ENCODE results near the gene SLC25A1.
A peak's percentile ranks its signal among the peaks of the same experiment; 100 is the strongest.
"Not testable (repeated sequence)": the region's sequence is repeated elsewhere in the genome, so short reads cannot be mapped to it uniquely, and the experiment has no call there.

The SLC25A1 gene

DNA sequence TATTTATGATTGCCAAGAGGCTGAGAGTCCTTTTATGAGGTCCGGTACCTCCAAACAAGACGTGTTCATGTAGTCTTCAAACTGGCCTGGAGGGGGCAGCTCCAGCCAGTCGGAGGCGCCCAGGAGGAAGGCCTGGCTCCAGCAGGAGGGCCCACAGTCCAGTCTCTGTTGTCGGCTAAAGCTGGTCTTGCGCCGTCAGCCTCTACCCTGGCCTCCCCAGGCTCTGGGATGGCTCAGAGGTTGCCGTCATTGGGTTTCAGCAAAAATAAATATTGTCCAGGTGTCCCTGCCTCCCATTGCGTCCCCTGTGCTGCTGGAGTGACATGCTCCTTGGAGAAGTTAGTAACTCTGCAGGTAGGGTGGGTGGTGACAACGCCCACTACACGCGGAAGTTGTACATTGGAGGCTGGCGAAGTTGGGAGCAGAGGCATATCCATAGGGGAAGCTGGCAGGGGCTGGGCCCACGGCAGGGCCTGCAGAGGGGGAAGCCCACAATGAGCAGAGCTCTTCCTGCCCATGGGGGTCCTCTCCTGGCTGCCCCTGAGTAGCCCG lies 1.0 kb upstream of the SLC25A1 start:
- DNase-seq, result peak; percentile 33 to 71

- peak; percentile 15 to 18 for DNase-seq
Observed at GRCh38 chr22:19178065-19178656, 375 bp downstream of the SLC25A1 start.

DNA sequence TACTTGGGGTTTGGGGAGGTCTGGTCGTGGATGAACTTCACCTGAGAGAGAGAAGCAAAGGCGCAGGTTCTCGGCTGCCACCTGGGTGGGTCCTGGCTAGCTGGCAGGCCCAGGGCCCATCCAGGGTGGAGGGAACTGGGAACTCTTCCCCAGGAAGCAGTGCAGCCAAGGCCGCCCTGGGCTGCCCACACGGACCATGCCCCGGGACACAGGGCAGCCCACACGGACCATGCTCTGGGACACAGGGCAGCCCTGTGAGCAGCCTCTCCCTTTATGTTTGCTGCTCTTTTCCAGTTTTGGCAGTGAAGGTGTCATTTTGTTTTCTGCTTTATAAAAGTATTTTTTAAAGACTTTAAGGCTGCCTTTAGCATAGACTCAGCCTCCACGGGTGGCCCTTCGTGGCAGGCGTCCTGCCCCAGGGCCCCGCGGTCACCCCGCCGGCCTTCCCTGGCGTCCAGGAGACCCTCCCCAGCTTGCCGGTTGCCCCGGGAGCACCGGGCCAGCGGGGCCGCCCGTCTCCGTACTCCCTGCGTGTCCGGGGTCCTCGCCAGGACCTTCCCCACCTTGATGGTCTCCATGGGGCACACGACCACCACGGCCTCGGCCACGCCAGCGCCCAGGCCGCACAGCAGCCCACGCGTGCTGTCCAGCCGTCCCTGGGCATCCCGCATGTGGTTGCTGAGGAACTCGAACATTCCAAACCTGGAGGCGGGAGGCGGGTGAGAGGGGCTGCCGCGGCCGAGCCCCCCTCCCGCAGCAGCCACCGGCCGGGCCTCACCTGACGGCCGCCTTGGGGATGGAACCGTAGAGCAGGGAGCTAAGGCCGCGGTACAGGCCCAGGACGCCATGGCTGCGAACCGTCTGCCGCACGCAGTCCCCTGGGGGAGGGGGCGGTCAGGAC lies 1.1 kb downstream of the SLC25A1 start:
- DNase-seq, result no peak

DNA sequence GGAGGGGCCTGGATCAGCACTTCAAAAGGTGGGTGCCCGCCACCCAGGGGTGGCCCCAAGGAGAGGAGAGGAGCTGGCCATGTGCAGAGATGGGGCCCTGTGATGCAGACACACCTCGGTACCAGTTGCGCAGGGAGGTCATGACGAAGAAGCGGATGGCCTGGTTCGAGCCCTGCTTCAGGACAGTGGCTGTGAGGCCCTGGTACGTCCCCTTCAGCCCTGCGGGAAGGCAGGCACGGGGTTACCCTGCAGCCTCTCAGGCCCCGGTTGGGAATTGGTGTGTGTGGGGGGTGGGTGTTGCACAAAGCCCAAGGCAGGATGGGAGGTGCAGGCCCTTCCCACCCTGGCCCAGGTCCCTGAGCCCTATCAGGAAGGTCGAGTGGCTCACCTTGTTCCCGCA lies 1.8 kb downstream of the SLC25A1 start:
- DNase-seq, result no peak

DNA sequence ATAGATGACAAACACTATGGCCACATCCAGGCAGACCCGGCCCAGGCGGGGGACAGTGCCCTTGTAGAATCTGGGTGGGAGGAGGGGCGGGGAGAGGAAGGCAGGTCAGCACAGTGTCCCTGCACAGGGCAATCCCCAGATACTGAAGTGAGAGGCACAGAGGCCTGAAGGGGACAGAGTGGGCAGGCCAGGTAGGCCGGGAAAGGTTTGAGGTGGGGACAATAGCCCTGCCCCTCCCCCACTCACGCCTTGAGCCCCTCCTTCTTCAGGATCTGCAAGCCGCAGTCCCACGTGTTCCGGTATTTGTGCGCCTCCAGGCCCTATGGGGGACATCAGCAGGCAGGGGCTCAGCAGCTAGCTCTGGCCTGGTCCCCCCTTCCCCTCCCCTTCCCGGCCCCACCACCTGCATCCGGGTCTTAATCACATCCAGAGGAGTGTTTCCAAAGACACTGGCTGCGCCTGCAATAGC lies 2.3 kb downstream of the SLC25A1 start:
- no peak for DNase-seq

GRCh38 chr22:19175602-19176174 lies 2.8 kb downstream of the SLC25A1 start:
- no peak for DNase-seq

DNA sequence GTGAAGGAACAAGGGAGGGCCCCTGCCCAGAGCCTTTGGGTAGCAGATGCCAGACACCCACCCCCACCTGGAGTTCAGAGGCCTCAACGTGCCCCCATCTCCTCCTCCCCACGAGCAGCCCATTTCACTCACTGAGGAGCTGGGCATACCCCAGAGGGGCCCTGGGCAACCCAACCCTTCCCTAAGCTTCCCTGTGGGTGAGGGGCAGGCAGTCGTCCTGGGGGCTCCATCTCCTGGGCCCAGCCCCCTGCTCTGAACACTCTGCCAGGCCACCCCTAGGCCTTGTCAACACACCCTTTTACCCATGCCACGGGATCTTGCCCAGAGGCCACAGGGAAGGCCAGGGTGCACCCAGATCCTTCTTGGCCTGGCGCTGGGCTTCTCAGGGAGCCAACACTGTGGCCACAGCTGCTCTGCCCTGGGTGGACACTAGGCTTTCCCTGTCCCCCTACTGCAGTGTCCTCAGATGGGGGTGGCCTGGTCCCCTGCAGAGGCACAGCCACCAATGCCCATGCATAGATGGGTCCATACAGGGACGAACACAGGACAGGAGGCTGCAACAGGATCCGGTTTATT lies 3.4 kb downstream of the SLC25A1 start:
- DNase-seq, result no peak

DNA sequence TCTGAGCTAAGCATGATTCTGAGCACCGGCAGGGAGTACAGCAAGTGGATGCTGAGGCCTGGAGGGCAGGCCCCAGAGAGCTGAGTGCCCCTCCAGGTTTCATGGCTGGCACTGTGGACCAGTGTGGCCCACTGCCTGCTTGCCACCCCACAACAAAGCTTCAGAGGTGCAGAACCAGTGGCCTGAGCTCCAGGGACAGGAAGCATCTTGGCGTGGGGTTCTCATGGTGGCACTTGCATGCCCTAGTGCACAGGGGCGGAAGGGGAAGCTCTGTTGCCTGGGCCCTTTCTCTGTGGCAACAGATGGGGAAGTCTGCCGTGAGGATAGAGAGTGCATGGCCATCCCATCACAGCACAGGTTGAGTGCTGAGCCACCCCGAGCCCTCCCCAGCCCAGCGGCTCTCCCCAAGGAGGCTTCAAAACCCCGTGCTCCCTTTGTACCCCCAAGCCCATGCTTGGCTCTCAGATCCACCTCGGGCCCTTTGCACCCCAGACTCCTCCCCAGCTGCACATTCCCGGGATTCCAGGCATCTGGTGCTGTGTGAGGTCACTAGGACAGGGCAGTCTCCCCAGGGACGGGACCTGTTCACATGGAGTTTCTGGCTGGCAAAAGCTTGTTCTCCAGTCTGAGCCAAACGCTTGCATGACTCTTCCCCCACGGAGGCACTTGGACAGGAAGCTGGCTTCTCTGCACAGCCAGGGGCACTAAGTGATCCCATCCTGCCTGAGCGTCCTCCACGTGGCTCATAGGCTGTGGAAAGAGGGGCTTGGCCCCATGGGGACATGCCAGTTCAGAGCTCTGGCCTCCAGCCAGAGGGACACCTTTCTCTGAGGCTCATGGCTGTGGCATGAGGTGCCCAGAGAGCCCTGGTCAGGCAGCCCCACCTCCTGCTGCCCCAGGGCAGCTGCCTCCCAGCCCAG lies 4.2 kb downstream of the SLC25A1 start:
- DNase-seq, result peak; percentile 48 to 49

DNA sequence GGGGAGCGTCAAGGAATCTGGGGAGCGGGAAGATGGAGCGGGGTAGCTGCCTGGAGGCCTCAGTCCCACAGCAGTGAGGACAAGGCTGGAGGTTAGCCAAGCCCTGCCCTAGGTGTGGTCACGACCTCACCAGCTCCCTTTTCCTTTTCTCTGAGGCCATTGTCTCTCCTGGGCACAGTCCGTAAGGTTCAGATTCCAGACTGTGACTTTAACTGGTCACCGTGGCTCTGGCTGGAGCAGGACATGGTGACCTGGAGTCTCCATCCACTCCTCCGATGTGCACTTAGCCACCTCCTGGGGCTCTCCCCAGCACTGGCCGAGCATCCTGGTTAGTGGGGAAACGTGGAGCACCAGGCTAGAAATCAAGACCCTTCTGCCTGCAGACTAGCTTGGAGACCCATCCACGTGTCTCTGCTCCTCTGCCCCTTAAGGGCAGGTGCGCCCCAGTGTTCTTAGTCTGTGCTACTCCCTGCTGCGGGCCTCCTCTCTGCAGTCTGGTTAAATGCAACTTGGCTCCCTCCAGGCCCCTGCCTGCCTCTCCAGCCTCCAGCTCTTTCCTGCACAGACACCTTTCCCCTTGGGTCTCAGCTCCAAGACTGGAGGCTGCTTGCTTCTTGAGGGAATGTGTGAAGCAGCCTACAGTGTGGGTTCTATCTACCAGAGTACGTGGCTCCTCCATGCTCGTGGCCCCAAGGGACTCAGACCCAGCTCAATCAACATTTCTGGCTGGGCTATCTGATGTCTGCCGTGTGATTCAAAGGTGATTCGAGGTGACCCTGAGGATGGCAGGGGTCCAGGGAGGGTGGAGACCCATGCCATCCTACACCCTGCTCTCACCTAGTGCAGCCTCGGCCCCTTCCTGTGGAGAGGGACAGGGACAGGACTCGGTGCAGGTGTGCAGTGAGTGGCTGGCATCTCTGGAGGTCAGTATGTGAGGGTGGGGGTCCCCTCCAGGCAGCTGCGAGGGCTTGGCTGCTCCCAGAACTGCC lies 5.2 kb downstream of the SLC25A1 start:
- no peak for DNase-seq

DNA sequence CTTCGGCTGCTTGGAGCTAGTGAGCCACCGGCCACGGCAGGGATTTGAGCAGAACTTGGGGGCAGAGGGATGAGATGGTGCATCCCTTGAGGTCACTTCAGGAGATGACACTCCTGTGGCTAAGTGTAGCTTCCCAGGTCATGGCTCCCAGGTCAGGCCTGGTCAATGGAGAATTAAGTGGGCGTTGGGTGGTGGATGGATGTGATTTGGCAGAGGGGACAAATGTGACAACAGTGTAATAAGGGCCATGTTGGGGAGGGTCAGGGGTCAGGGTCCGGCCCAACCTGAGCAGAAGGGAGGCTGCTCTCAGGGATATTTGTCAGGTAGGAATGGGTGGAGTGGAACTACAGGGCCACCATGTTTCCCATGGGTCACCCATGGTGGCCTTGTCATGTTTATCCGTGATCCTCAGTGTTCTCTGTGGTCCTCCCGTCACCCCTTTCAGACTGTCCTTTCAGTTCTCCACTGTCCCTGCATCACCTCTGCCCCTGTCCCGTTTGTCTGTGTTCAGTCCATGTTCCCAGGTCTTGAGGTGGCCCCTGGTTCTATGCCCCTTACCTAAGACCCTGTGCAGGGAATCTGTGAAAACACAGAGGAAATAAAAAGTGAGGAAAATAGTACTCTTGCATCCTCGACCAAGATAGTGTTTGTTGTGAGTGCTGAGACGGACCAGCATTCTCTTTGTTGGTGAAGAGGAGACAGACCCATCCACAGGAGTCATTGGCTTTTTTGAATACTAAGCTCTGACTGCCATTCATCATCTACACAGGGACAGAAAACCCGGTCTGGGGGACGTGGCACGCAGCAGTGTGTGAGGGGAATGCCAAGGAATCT lies 6.1 kb downstream of the SLC25A1 start:
- no peak for DNase-seq

- no peak for DNase-seq
Observed at GRCh38 chr22:19169947-19170318, 8.6 kb downstream of the SLC25A1 start.

- DNase-seq, result no peak
Observed at GRCh38 chr22:19169002-19169946, 9.3 kb downstream of the SLC25A1 start.

GRCh38 chr22:19168088-19168890 lies 10.2 kb downstream of the SLC25A1 start:
- no peak for DNase-seq

GRCh38 chr22:19167106-19167869 lies 11.2 kb downstream of the SLC25A1 start:
- no peak for DNase-seq

DNA sequence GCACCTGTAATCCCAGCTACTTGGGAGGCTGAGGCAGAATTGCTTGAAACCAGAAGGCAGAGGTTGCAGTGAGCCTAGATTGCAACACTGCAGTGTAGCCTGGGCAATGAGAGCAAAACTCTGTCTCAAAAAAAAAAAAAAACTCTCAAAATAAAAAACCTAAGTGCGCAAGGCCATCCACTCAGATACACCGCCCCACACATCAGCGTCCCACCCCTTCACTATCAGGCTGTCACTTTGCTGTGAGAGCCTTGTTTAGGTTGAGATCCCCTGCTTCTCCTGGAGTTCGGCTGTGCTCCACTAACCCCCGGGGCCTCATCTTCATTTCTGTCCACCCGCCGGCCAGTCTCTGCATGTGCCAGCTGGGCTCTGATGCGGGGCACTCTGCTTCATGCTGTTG lies 12.1 kb downstream of the SLC25A1 start:
- no peak for DNase-seq

DNA sequence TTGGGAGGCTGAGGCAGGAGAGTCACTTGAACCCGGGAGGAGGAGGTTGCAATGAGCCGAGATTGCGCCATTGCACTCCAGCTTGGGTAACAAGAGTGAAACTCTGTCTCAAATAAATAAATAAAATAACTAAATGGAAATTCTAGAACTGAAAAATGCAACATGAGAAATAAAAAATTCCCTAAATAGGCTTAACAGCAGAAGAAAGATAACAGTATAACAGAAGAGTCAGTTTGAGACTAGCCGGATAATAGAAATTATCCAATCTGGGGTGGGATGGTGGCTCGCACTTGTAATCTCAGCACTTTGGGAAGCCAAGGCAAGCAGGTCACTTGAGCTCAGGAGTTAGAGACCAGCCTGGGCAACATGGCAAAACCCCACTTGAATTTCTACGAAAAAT lies 14.1 kb downstream of the SLC25A1 start:
- DNase-seq, result no peak

- not testable (repeated sequence) for DNase-seq
Observed at GRCh38 chr22:19158649-19159048, 19.9 kb downstream of the SLC25A1 start.
